K562 (cell line): ENCODE measurements around the gene LCA5.

Source experiments
- MEF2A ChIP-seq: IDR thresholded peaks from 2 replicates; pipeline ENCODE4 v1.6.1; 2011; ENCODE audit warnings: low read depth, mild to moderate bottlenecking, low read length, moderate library complexity; ENCODE audit not compliant: control insufficient read depth
- XRCC5 ChIP-seq: fragments of 200-400 bp; formaldehyde crosslinking; IDR thresholded peaks from 2 replicates; pipeline ENCODE4 v1.6.1; 2017; ENCODE audit warnings: low read depth, mild to moderate bottlenecking, low read length

- no peak for TF ChIP-seq MEF2A
- TF ChIP-seq XRCC5, result no peak
Observed at GRCh38 chr6:79513111-79513510, 24.1 kb downstream of the LCA5 start.
